Measurements from ENCODE around the gene CACNA2D3.

GRCh38 chr3:54299169-54299935 lies 177.0 kb downstream of the CACNA2D3 start:
- TF ChIP-seq EZH2 (IDR thresholded peaks at IDR 0.05; ENCODE audit: insufficient read depth, poor library complexity, severe bottlenecking) (no peak), EZH2phosphoT487 (IDR thresholded peaks at IDR 0.05; ENCODE audit: insufficient read depth, low read depth) (no peak)
